Pons (tissue), 1 donor: ENCODE measurements around the gene PHTF1.

ENCODE experiments used
- DNase-seq: peaks from one replicate; pipeline ENCODE4 v3.0.0-alpha.2; 2016; ENCODE audit warnings: low spot score

The PHTF1 gene

DNA sequence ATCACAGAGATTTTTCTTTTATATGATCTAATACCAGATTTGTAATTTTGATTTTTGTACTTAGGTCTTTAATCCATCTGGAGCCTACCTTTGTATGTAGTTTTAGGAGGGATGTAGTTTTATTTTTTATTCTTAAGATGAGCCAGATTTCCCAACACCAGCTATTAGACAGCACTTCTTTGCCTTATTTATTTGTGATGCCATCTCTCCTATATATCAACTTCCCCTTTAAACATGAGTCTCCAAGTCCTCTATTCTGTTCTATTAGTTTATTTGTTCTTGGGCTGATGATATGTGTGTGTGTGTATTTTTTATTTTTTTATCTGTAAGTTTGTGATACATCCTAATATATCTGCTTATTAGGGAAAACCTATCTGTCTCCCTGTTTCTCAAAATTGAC is 94.2 kb downstream of the PHTF1 start:
- DNase-seq, result no peak

DNA sequence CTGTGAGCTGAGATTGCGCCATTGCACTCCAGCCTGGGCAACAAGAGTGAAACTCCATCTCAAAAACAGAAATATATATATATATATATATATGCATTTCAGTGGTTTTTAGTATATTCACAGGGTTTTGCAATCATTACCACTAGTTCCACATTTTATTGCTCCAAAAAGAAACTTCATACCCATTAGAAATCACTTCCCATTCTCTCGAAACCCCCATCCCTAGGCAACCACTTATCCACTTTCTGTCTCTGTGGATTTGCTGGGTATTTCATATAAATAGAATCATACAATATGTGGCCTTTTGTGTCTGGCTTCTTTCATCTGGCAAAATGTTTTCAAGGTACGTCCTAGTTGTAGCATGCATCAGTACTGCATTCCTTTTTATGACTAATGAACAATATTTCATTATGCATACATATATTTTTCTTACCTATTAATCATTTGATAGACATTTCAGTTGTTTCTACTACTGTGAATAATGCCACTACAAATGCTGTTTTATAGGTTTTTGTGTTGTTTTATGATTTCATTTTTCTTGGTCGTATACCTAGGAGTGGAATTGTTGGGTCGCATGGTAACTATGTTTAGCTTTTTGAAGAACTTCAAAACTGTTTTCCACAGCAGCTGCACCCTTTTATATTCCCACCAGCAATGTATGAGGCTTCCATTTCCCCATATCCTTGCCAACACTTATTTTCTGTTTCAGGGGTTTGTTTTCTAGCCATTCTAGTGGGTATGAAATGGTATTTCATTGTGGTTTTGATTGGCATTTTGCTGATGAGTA is 95.9 kb downstream of the PHTF1 start:
- no peak for DNase-seq

DNA sequence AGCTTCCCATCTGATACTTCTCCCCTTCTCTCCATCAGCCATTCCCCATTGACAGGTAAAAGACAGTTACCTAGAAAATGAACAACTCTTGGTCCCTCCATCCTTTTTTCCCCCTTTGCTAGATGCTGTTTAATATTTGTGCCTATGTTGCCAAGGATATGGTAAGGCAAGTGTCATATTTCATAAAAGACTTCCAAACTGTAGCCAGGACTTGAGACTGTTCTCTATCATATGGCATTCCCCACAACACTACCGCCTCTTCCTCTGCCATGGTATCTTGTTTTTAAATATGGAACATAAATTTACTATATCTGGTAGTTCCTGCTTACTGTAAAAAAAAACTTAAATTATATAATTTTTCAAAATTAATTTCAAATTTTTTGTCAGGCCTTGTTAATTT is 97.2 kb downstream of the PHTF1 start:
- no peak for DNase-seq

DNA sequence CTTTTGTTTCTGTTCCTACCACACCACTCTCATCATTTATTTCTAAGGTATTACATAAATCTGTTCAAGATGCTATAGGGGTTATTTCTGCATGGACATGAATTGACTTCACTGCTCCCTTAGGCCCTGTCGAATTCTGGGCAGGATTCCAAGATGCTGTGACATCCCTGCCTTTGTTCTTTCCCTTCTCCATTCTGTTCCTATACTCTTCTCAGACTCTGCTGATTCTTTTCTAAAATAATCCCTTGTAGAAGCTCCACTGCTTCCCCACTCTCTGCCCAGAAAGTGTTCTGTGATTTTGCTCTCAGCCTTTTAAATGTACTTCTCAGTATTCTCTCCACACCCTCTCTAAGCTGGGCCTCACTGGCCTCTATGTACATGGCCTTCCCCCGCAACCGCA is 99.2 kb downstream of the PHTF1 start:
- peak; percentile 79 for DNase-seq

DNA sequence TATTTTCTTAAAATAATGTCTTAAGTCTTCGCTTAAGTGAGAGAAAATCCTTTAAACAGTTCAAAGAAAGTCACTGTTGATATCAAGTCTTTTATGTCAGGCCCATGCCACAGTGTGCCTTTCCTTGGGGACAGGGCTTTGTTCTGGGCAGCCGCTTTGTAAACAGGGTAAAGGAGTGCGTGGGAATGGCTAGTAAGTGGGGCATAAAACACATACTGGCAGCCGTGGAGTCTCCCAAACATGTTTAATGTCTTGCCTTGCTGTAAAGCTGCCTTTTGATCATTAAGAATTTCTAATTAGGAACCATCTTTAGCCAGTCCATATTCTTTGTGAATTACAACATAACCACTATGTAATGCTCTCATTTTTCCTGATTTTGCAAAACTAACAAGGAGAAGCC is 99.7 kb downstream of the PHTF1 start:
- peak; percentile 26 for DNase-seq

DNA sequence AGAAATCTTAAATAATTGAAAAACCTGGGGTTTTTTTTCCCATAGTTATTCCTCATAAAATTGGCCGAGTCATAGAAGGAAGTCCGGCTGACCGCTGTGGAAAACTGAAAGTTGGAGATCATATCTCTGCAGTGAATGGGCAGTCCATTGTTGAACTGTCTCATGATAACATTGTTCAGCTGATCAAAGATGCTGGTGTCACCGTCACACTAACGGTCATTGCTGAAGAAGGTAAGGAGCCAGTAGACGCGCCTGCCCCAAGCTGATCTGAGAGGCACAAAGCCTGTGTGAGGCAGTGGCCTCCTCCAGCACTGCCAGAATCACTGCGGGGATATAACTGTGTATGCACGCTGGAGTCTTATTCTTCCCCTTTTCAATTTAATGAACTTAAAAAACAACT is 100.3 kb downstream of the PHTF1 start:
- DNase-seq, result peak; percentile 24

DNA sequence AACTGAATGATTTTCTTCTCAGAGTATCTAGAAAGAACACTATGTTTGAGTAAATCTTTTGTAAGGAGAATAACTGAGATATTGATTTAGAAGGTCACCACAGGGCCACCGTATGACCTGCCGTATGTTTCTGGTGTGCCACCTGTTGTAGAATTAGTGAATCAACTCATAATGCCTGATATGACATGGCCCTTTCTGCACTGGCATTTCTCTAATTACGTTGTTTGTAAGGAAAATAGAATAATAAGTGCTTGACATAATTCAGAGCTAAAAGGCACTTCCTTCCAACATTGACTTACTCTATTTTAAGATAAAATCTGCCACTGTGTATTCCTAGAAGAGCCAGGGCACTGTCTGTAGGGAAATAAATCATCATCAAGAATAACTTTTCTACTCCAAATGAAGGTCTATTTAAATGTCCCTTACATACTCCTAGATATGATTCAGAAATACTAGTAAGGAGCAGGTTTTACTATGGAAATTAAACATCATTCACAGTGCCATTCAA is 101.7 kb downstream of the PHTF1 start:
- peak; percentile 14 for DNase-seq

DNA sequence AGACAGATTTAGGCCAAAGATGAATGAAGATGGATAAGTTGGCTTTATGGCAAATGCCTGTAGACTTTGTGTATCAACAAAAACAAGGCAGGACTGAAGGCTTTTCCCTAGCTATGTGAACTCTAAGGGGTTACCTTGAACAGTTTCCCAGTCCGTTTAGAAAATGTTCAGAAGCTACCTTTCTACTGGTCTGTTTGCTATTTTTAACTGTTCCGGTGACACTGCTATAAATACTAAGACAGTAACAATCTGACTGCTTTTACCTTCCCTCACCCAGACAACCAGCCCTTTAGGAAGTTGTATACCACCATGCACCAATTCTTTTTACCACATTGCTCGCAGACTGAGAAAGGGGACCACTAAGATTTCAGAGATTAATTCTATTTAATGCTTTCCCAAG is 102.2 kb downstream of the PHTF1 start:
- peak; percentile 15 for DNase-seq

DNA sequence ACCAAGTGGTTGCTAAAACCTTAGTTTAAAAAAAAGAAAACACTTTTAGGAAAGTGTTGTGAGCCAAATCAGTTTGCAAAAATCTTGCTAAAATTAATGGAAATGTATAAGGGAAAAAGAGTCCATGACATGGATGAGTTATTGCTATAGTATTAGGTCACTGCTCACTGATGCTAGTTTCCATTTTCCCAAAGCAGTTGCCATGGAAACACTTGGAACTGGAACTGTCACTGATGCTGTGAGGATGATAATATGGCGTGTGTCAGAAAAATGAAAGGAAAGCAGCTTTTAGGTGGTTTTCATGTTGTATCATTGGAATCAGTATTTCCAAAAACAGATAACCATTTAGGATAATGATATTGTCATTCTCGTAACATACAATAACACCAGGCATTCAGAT is 104.4 kb downstream of the PHTF1 start:
- peak; percentile 31 for DNase-seq

DNA sequence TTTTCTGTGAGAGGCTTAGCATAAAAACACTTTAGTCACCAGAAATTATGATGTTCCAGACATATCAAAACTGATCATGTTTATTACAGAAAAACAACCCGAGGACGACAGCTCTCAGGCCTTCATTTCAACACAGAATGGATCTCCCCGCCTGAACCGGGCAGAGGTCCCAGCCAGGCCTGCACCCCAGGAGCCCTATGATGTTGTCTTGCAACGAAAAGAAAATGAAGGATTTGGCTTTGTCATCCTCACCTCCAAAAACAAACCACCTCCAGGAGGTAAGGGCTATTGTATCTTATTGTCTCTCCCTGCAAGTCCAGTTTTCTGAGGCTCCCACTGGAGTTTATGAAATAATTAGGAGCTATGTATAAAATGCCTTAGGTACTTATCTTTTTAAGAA is 105.5 kb downstream of the PHTF1 start:
- DNase-seq, result no peak

DNA sequence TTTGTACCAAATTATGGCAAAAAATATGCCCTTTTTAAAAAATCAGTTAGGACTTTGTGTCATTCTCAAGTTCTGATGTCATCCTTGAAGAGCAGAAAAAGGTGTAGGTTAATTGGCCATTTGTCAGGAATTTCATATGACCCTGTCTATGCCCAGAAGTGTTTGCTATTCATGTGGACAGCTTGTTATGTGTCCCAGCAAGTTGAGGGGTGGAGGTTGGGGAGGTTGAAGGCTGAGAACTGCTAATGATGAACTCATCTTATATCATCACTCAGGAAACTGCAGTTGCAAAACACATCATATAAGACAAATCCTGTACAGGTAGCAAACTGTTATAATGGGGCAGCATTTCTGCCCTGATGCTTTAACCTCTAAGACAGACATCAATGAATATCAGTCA is 106.5 kb downstream of the PHTF1 start:
- no peak for DNase-seq

DNA sequence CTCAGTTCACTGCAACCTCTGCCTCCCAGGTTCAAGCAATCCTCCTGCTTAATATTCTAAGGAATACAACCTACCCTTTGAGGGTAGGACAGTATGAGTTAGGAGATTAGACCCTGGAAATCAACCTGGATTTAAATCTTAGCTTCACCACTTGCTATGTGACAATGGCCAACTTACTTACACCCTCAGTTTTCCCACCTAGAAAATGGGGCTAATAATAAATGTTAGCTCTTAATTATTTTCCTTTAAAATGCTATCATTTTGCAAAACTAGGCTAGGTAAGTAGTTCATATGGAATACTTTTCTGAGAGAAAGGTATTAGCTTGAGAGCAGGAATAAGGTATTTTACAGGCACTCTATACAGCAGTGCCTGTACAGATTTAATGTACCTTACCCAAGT is 110.8 kb downstream of the PHTF1 start:
- no peak for DNase-seq

DNA sequence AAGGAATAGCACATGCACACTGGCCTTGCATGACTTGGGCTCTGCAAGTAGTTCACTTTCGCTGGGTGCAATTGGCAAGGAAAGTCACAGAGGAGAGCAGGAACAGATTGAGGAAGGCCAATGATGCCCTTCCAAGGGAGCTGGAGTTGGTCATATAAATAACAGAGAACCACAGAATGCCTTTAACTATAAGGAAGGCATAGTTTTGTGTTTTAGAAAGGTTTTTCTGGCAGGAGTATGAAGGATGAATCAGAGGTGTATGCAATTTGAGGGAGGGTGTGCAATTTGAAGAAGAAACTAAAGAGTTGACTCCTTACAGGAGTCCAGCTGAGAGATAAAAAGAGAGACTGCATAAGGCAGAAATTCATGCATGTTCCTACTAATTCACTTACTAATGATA is 112.1 kb downstream of the PHTF1 start:
- DNase-seq, result no peak
